Measurements from ENCODE around the gene ZFX. TPM values are rescaled to one million over a fixed set of nuclear protein-coding genes. Genes with fewer than 3 reads are reported as not detected.

Gene ZFX
- total RNA-seq, 2 donors from 2014 or later, result 44.0 to 44.4 TPM

GRCh38 chrX:24216827-24217226 is 67.3 kb downstream of the ZFX start:
- Histone ChIP-seq H3K4me3 (no peak overlapping the region), H3K9ac (ENCODE audit: low read depth in 2 of 2, low read length in 2 of 2) (no peak overlapping the region), H3K9me3 (no peaks in the 10 kb centered on the region), H3K27me3 (no peaks in the 10 kb centered on the region), H3K36me3 (no peaks in the 10 kb centered on the region), H3K27ac (no peak overlapping the region), H3K4me1 (no peaks in the 10 kb centered on the region)
- no peak for DNase-seq
- no peak for TF ChIP-seq CTCF (IDR thresholded peaks at IDR 0.05)
- intact Hi-C loops (cut with DNase I), result no loop called here

- Histone ChIP-seq H3K9me3 (no peaks in the 10 kb centered on the region), H3K27me3 (no peaks in the 10 kb centered on the region), H3K27ac (no peak overlapping the region), H3K9ac (ENCODE audit: low read depth in 2 of 2, low read length in 2 of 2) (no peak overlapping the region), H3K4me3 (no peak overlapping the region), H3K36me3 (no peaks in the 10 kb centered on the region), H3K4me1 (no peaks in the 10 kb centered on the region)
- intact Hi-C loops (cut with DNase I), result no loop called here
- no peak for DNase-seq
- no peak for TF ChIP-seq CTCF (IDR thresholded peaks at IDR 0.05)
These were observed 69.8 kb downstream of the ZFX start for GRCh38 chrX:24219320-24219719.

DNA sequence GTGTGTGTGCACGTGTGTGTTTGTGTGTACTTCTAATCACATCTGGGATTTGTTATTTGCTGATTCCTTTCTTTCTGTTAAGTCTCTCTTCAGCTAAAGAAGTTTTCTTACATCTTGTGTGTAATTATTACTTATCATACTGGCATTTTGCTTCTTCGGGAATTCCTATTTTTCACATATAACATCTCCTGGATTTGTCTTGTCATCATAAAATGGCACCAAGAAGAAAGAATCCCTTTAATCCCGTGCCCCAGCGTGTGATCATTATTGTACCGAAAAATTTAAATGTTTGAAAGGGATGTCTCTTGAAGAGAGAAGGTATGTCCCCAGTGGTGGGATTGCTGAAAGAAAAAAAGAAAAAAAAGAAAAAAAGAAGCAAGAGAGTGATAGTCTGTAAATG is 72.3 kb downstream of the ZFX start:
- Histone ChIP-seq H3K9me3 (no peaks in the 10 kb centered on the region), H3K27me3 (no peaks in the 10 kb centered on the region), H3K4me3 (no peak overlapping the region), H3K4me1 (no peaks in the 10 kb centered on the region), H3K36me3 (no peaks in the 10 kb centered on the region), H3K9ac (ENCODE audit: low read depth in 2 of 2, low read length in 2 of 2) (no peak overlapping the region), H3K27ac (no peak overlapping the region)
- no peak for TF ChIP-seq CTCF (IDR thresholded peaks at IDR 0.05)
- intact Hi-C loops (cut with DNase I), result no loop called here
- no peak for DNase-seq

DNA sequence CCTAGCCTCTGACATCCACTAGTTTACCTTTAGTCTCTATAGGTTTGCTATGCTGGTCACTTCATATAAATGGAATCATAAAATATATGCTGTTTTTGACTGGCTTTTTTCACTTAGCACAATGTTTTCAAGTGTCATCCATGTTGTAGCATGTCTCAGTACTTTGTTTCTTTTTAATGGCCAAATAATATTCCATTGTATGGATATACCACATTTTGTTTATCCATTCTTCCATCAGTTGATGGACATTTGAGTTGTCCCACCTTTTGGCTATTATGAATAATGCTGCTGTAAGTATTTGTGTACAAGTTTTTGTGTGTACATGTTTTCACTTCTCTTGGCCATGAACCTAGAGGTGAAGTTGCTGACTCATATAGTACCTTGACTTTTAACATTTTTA is 75.7 kb downstream of the ZFX start:
- Histone ChIP-seq H3K27ac (no peak overlapping the region), H3K9ac (ENCODE audit: low read depth in 2 of 2, low read length in 2 of 2) (no peak overlapping the region), H3K4me3 (no peak overlapping the region), H3K36me3 (no peaks in the 10 kb centered on the region), H3K27me3 (no peaks in the 10 kb centered on the region), H3K4me1 (no peaks in the 10 kb centered on the region), H3K9me3 (no peaks in the 10 kb centered on the region)
- no peak for TF ChIP-seq CTCF (IDR thresholded peaks at IDR 0.05)
- intact Hi-C loops (cut with DNase I), result no loop called here
- no peak for DNase-seq

DNA sequence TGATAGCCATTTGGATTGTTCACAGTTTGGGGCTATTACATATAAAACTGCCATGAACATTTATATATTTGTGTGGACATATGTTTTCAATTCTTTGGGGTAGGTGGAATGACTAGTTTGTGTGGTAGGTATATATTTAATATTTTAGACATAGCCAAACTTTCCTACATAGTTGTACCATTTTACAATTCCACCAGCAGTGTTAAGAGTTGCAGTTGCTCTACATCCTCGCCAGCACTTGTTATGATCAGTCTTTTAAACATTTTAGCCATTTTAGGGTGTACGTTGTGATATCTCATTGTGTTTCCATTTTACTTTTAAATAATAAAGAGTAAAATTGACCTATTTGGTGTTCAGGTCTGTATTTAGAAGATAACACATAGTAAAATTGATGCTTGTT is 76.6 kb downstream of the ZFX start:
- no peaks in the 10 kb centered on the region for H3K36me3 ChIP-seq
- H3K4me3 ChIP-seq, result no peak overlapping the region
- no peaks in the 10 kb centered on the region for H3K9me3 ChIP-seq
- no peak for DNase-seq
- H3K27me3 ChIP-seq, result no peaks in the 10 kb centered on the region
- no peak for TF ChIP-seq CTCF (IDR thresholded peaks at IDR 0.05)
- no peak overlapping the region for H3K27ac ChIP-seq
- no peak overlapping the region for H3K9ac ChIP-seq (ENCODE audit: low read depth in 2 of 2, low read length in 2 of 2)
- intact Hi-C loops (cut with DNase I), result no loop called here
- H3K4me1 ChIP-seq, result no peaks in the 10 kb centered on the region

DNA sequence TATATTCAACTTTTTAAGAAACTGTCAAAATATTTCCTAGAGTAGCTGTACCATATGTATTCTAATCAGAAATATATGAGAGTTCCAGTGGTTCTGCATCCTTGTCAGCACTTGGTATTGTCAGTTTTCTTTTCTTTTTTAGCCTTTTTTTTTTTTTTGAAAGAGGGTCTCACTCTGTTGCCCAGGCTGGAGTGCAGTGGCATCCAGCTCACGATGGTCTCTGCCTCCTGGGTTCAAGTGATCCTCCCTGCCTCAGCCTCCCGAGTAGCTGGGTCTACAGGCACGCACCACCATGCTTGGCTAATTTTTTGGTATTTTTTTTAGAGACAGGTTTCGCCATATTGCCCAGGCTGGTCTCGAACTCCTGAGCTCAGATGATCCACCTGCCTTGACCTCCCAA is 79.1 kb downstream of the ZFX start:
- Histone ChIP-seq H3K9me3 (no peaks in the 10 kb centered on the region), H3K4me3 (no peak overlapping the region), H3K27ac (no peak overlapping the region), H3K9ac (ENCODE audit: low read depth in 2 of 2, low read length in 2 of 2) (no peak overlapping the region), H3K27me3 (no peaks in the 10 kb centered on the region), H3K4me1 (no peaks in the 10 kb centered on the region), H3K36me3 (no peaks in the 10 kb centered on the region)
- TF ChIP-seq CTCF (IDR thresholded peaks at IDR 0.05), result no peak
- intact Hi-C loops (cut with DNase I), result no loop called here
- DNase-seq, result no peak
